HS-5 (cell line): ENCODE results near the gene SCP2D1.

Experiments used
- DNase-seq: peaks from one replicate; pipeline ENCODE4 v3.0.0-alpha.2; 2012; ENCODE audit warnings: low read depth

SCP2D1 gene

DNA sequence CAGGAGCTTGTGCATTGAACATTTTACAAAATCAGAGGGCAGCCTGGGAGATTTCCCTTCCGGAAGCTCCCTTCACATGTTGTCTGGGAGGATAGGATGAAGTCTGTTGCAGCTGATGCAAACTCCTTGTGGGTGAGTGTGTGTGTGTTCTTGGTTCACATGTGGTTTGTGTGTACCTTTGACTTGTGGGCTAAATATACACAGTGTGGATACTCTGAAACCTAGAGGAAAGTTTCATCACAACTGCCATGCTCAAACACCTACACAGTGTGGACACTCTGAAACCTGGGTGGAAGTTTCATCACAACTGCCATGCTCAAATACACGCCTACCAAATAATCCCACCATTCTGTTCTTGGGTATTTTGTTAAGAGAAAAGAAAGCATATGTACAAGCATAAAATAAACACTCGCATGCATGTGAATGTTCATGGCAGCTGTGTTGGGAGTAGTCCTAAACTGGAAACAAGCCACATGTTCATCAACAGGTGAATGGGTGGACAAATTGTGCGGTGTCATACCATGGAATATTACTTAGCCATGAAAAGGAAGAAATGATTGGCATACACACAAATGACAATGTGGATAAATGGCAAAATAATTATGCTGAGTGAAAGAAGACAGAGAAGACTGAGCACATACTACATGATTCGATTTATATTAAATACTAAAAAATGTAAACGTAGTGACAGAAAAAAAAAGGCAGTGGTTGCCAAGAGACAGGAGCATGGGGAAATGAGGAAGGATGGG, 1.8 kb downstream of the SCP2D1 start:
- DNase-seq, result no peak

GRCh38 chr20:18822832-18823231, 9.2 kb downstream of the SCP2D1 start:
- DNase-seq, result no peak

DNA sequence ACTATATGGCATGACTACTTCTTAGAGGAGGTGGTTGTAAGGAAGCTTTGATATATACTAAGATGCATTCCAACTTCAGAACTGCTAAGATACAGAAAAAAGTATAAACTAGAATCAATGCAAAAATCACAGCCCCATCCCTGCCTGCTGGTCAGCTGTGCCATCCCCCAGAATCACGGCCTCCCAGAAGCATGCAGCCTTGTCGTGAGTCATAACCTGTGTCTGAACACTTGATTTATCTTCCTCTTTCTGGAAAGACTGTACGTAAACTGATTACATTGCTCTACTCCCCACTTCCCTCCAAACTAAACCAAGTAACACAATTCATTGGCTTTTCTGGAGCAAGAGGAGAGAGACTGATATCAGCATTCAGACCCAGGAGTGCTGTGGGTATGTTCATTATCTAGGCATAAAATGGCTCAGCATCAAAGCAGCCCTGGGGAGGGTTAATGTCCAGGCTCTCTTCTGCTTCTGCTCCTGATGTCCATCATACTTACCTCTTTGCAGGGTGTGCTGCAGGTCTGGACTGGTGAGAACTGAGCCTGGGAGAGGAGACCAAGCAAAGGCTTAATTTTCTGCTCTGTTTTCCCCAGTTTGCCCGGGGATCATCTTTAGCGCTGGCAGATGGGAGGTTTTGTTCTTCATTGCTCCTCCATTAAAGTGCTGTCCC, 18.4 kb downstream of the SCP2D1 start:
- no peak for DNase-seq

- DNase-seq, result no peak
Measured at GRCh38 chr20:18832546-18833200, 19.1 kb downstream of the SCP2D1 start.

- DNase-seq, result no peak
Measured at GRCh38 chr20:18835466-18836256, 22.1 kb downstream of the SCP2D1 start.

GRCh38 chr20:18837718-18838117, 24.1 kb downstream of the SCP2D1 start:
- DNase-seq, result no peak

GRCh38 chr20:18839507-18840247, 26.1 kb downstream of the SCP2D1 start:
- no peak for DNase-seq

DNA sequence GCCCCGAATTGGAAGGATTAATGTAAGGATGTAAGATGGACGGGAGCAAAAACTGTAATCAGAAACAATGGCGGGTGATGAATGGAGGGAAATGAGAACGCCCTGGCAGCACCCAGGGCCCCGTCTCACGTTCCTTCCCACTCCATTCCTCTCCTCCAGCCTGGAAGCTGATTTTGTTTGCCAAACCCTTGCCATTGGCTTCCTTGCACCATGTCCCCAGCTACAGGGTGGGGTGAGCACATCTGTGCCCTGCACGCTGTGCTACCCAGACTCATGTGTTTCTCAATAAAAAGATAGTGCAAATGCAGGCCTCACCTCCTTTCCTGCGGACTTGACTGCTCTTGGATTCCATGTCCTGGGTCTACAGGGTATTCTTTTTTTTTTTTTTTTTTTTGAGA, 26.7 kb downstream of the SCP2D1 start:
- DNase-seq, result no peak

DNA sequence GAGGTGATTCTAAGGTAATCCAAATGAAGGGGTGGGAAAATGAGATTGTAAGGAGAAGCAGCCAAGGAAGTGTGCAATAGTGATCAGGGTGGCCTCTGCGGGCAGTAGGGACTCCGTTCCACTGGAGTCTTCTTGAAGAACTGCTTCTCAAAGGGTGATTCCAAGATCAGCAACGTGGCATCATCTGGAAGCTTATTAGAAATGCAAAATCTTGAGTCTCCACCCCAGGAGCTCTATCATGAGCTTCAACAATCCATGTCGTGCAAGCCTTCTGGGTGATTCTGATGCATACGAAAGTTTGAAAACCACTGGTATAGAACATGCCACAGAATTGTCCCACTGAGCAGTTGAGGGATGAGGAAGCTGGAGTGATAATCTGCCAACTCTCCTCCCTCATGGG, 31.4 kb downstream of the SCP2D1 start:
- no peak for DNase-seq

GRCh38 chr20:18847226-18847755, 33.7 kb downstream of the SCP2D1 start:
- no peak for DNase-seq

GRCh38 chr20:18849131-18849530, 35.5 kb downstream of the SCP2D1 start:
- no peak for DNase-seq

DNA sequence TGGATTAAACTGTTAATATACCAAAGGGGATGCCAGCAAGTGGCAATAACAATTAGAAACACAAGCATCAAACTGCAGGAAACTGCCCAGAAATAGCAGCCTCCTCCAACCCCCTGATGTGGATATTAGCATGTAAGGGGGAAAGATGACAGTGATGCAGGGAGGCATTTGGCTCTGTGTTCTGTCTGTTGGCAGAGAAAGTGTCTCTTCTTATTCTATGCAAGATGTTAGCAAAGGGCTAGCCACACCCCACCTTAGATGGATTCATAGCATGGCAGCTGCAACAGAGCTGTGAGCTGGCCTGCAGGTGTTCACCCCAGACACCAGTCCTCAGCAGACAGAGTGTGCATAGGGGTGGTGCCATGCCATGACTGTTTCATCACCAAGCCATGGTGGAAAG, 38.0 kb downstream of the SCP2D1 start:
- no peak for DNase-seq

GRCh38 chr20:18852318-18852717, 38.7 kb downstream of the SCP2D1 start:
- no peak for DNase-seq

DNA sequence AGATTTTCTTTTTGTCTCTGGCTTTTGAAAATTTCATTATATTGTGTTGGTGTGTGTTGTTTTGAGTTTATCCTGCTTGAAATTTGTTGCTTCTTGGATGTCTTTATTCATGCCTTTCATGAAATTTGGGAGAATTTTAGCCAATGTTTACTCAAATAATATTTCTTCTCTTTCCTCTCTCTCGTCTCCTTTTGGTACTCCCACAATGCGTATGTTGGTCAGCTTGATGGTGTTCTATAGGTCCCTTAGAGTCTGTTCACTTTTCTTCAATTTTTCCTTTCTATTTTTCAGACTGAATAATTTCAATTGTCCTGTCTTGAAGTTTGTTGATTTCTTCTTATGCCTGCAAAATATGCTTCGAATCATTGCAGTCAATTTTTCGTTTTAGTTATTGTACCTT, 39.6 kb downstream of the SCP2D1 start:
- no peak for DNase-seq

- DNase-seq, result no peak
Measured at GRCh38 chr20:18853946-18854646, 40.5 kb downstream of the SCP2D1 start.

DNA sequence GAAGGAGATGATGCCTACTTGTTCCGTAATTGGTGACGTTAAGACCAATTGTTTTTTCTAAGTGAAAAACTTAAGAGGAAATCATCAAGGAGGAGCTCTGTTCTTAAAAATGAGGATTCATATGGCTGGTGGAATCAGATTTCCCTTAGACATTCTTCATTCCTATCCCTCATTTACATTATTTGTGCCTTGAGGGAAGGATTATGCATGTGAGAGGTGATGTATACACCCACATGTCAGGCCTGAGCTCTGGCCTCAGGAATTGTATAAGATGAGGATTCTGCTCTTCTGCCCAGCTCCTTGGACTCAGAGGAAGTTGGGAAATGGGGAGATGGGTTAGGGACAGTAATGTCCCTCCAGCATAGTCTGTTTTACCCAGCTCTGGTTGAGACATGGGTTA, 42.3 kb downstream of the SCP2D1 start:
- no peak for DNase-seq

DNA sequence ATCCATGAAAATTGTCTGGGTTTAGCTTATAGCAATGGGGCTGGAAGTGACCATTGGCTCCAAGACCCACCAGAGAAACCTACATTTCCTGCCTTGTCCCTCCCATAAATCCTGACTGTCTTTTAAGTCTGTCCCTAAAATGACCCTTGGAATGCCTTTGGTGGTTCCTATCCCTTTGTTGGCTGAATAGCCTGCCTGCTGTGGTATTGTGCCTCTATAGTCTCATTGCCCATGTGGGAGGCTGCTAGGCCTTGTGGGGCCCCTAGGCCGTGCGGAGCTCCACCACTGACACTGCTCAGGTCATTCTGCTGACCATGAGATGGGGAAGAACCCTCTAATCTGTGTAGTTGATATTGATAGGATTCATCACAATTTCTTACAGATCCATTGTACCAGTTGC, 43.3 kb downstream of the SCP2D1 start:
- no peak for DNase-seq

- no peak for DNase-seq
Measured at GRCh38 chr20:18857640-18858039, 44.1 kb downstream of the SCP2D1 start.

DNA sequence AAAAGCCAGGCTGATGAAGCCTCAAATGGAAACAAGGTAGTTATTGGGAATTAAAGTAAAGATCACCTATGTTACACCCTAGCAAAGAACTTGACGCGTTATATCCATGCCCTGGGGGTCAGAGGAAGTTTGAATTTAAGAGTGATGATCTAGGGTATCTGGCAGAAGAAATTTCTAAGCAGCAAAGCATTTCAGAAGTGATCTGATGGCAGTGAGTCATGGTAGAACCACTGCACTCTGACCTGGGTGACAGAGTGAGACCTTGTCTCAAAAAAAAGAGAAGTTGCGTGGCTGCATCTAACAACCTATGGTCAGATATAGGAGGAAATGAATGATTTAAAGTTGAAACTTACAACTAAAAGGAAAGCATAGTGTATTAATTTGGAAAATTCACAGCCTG, 45.2 kb downstream of the SCP2D1 start:
- no peak for DNase-seq
